Suppressor macrophage treated with lipopolysaccharide for 4 hours (primary cell): ENCODE results near the gene ZMYND8.
"Not testable (repeated sequence)": the region's sequence is repeated elsewhere in the genome, so short reads cannot be mapped to it uniquely, and the experiment has no call there.

Experiments
- DNase-seq: peaks from one replicate; pipeline ENCODE4 v3.0.0-alpha.2; 2020

Gene ZMYND8

GRCh38 chr20:47201074-47201730, 155.3 kb downstream of the ZMYND8 start:
- DNase-seq: no peak

GRCh38 chr20:47198996-47199552, 157.4 kb downstream of the ZMYND8 start:
- DNase-seq: no peak

- peak; percentile 14 for DNase-seq
Observed at GRCh38 chr20:47198254-47198671, 158.2 kb downstream of the ZMYND8 start.

GRCh38 chr20:47196091-47197081, 160.1 kb downstream of the ZMYND8 start:
- peak; percentile 76 for DNase-seq

DNA sequence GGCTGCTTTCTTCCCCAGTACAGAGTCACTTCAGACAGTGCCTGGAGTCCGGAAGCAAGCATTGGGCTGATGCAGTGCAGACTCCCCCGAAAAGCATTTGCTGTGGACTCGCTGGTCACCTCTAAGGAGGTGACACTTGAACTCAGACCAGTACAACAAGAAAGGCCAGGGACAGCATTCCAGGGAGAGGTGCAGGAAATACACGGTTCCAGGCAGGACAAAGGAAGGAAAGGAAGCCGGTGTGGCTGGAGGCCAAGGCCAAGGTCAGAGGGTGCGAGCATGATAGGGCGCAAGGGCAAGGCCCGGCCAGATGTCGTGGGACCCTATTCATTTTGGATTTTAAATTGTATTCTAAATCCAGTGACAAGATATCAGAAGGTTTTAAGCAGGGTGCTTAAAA, 160.9 kb downstream of the ZMYND8 start:
- DNase-seq: no peak

DNA sequence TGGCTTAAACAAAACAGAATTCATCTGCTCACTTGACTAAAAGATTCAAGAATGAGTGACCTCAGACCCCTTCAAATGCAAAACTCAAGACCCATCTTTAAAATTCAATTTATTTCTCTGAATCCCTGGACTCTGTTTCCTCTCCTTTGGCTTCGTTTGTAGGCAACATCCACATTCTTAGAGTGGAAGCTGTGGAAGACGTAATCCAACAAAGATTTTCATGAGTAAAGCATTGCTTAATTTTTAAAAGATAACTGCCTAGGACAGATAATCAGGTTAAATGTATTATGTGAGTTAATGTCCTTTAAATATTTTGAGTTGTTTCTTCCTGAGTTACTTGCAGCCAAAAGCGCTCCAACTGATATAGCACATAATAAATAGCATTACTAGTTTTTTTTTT, 164.5 kb downstream of the ZMYND8 start:
- DNase-seq: no peak

DNA sequence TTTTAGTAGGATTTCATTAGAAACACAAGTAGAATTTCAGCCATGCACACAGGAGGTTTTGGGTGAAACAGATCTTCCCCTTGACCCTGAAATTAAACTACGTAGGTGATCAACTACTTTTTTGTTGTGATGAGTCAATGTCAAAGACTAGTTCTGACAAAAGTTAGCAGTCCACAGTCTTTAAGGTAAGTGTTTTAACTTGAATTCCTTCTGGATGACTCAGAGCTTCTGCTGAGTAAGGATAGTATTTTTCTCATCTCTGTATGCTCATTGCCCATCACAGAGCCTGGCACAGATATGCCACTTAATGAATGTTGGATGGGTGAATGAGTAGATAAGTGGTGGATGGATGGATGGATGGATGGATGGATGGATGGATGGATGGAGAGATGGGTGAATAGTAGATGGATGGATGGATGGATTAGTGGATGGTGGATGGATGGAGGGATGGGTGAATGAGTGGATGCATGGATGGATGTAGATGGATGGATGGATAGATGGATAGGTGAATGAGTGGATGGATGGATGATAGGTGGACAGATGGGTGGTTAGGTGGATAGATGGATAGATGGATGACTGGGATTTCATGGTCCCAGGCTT, 165.3 kb downstream of the ZMYND8 start:
- DNase-seq: no peak

DNA sequence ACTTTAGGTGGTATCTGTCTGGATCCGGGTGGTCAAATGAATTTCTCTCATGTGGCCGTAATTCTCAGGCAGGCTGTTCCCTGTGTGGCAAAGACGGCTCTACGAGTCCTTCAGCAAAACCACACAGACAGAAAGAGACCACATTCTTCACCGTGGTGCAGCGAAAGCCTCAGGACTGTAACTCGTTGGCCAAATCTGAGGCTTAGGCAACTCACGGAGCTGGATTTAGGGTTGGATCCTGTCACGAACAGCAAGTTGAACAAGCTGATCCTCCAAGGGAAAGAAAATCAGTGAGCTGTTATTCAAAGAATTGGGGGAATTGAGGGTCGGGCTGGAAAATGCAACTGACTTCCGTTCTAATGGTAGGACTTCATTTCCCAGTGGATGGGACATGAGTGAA, 167.4 kb downstream of the ZMYND8 start:
- DNase-seq: no peak

GRCh38 chr20:47188540-47188939, 168.0 kb downstream of the ZMYND8 start:
- DNase-seq: no peak

- no peak for DNase-seq
Observed at GRCh38 chr20:47187450-47188195, 168.9 kb downstream of the ZMYND8 start.

GRCh38 chr20:47183367-47183766, 173.1 kb downstream of the ZMYND8 start:
- DNase-seq: no peak

DNA sequence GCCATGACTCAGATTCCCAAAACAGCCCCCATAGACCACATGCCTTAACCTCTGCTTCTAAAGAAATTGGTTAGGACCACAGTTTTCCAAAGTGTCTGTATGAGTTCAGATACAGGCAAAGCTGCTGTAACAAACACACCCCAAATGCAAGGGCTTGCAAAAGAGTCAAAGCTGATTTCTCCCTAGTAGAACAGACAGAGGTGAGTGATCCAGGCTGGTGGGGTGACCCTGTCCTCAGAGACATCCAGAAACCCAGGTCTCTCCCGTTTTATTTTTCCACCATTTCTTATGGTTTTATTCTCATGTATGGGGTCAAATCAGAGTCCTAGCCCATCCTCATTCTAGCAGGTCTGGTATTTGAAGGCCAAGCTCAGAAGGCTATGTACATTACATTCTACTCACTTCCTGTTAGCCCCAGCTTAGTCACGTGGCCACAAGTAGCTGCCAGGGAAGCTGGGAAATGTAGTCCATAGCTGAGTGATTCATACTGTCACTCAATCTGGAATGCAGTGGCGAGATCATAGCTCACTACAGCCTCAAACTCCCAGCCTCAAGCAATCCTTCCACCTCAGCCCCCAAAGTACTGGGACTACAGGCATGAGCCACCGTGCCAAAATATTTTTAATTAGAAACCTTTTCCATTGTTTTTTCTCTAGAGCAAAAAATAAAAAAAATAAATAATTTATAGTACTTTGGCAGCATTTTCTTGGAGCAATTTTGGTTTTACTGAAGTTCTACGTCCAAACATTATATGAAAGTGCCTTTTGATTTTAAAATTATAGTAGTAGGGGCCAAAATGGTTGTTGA, 175.2 kb downstream of the ZMYND8 start:
- peak; percentile 76 for DNase-seq

- no peak for DNase-seq
Observed at GRCh38 chr20:47179267-47179666, 177.2 kb downstream of the ZMYND8 start.

DNA sequence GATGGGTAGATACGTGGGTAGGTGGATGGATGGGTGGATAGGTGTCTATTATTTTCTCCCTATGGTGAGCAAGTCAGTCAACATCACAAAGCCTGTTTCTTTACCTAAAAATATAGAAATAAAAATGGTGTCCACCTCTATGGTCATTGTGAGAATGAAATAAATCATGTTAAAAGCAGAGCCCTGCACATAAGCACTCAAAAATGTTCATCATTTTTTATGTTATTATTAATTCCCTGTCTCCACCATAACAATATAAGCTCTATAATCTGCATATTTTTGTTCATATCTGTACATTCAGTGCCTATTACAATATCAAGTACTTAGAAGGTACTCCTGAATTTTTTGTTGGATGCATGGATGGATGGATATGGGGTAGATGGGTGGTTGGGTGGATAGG, 177.6 kb downstream of the ZMYND8 start:
- no peak for DNase-seq

DNA sequence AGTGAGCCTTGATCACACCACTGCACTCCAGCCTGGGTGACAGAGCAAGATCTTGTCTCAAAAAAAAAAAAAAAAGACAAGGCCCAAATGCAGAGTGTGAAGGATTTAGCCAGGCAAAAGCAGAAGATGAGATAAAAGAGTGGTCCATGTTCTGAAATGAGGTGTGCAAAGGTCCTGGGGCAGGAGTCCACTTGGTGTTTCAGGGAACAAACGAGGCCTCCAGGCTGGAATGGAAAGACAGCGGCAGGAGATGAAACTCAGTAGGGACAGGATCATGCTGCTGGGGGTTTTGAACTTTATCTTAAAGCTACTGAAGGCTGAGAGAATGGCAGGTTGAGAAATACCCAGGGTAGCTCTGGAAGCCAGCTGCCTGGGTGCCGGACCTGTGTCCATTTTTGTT, 178.2 kb downstream of the ZMYND8 start:
- no peak for DNase-seq

GRCh38 chr20:47176217-47176616, 180.3 kb downstream of the ZMYND8 start:
- not testable (repeated sequence) for DNase-seq

DNA sequence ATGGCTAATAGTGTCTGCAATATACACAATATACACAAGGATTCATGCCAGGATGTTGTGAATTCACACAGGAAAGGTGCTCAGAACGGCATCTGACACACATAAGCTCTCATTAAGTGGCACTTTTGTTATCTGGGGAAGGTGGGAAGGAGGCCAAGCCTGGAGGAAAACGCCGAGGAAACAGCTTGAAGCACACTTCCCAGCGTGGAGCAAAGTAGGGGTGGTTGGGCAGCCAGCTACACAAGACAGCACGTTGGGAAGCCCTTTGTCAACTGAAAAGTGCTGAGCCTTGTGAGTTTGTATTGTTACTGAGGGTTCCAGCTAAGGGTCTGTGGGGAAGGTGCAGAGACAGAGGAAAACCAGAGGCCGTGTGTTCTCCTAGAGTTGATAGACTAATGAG, 181.0 kb downstream of the ZMYND8 start:
- DNase-seq: no peak

DNA sequence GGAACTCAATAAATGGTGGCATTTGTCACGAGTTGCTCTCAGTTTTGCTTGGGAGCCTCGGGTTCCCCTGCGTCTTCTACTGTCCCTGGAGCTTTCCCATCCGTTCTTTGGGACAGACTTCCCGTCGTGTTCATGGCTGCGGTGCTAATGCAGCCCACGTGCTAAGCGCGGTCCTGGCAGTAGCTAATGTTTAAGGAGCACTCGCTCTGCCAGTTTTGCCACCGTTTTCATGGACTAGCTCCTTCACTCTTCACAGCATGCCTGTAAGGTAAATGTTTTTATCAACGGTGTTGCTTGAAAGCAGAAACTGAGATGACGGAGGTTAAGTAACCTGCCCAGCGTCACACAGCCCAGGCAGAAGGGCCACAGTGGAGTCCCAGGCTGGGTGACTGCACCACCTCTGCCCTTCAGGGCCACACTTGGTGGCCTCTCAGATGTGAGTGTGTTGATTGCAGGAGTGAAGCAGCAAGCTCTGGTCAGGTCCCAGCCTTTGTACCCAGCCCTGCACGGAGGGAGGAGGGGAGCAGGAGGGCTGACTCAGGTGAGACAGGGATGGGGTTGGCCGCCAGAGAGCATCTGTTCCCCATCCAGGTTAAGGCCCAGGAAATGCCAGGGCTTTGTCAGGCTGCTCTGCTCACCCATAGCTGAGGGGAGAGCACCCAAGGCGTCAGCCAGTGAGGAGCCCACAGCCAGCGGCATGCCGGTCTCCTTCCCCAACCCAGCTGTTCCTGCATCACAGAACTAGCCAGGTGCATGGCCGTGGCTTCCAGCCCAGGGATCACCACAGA, 181.8 kb downstream of the ZMYND8 start:
- no peak for DNase-seq

- no peak for DNase-seq
Observed at GRCh38 chr20:47173596-47174216, 182.8 kb downstream of the ZMYND8 start.

DNA sequence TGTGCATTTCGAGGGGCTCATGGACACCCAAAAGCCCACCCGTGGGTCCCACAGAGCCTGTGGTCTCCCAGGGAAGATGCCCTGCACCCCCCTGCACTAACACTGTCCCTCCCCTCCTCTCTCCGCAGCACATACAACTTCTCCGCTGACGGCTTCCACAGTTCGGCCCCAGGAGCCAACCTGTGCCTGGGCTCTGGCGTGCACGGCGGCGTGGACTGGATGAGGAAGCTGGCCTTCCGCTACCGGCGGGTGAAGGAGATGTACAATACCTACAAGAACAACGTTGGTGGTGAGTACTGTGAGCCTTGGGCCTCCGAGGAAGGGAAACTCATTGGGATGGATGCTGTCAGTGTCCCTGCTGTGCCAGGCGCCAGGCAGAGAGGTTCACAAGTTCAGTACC, 183.9 kb downstream of the ZMYND8 start:
- DNase-seq: no peak
